A673 (cell line): Measurements from ENCODE around the gene MYEOV. TPM values are rescaled to one million over a fixed set of nuclear protein-coding genes. Genes with fewer than 3 reads are reported as not detected.

Source experiments
- BruUV-seq: library from RNA; stranded (reverse); fragments of 400-500 nt; replicated peaks from 2 replicates; lab custom pipeline; 2021; lab: Mats Ljungman, UMichigan
- CTCF ChIA-PET: fragments of 300-600 bp; sonication (Branson Sonifier 250); formaldehyde crosslinking; loops from one replicate; lab custom pipeline; 2022; ENCODE audit warnings: antibody characterized with exemption; lab: Charles Lee
- POLR2A ChIA-PET: fragments of 300-600 bp; sonication (Branson Sonifier 250); formaldehyde crosslinking; loops from one replicate; lab custom pipeline; 2022; ENCODE audit warnings: antibody characterized with exemption; ENCODE audit not compliant: low non-redundant PET; lab: Charles Lee
- DNase-seq: peaks from one replicate; pipeline ENCODE4 v3.0.0-alpha.2; 2015; ENCODE audit warnings: low spot score
- H3K27ac ChIP-seq: fragments of 200-600 bp; sonication (generic); 2 replicates; pipeline ENCODE4 v1.5.1; 2016; ENCODE audit warnings: mixed run types, low read depth, mild to moderate bottlenecking, mixed read lengths, antibody characterized with exemption, low read length; ENCODE audit not compliant: poor library complexity, severe bottlenecking
- H3K27me3 ChIP-seq: fragments of 200-600 bp; sonication (generic); replicated peaks from 2 replicates; pipeline ENCODE4 v1.6.1; 2017; ENCODE audit warnings: mixed run types, low read depth, mild to moderate bottlenecking, mixed read lengths, antibody characterized with exemption, low read length; ENCODE audit not compliant: insufficient read depth, poor library complexity
- H3K36me3 ChIP-seq: fragments of 200-600 bp; sonication (generic); 2 replicates; pipeline ENCODE4 v1.6.1; 2016; ENCODE audit warnings: mixed run types, mild to moderate bottlenecking, mixed read lengths, antibody characterized with exemption, low read length; ENCODE audit not compliant: insufficient read depth, poor library complexity, severe bottlenecking
- H3K4me1 ChIP-seq: fragments of 200-600 bp; sonication (generic); 2 replicates; pipeline ENCODE4 v1.6.1; 2017; ENCODE audit warnings: mixed run types, mild to moderate bottlenecking, mixed read lengths, antibody characterized with exemption, low read length; ENCODE audit not compliant: insufficient read depth, poor library complexity, severe bottlenecking
- H3K4me3 ChIP-seq: fragments of 200-600 bp; sonication (generic); 2 replicates; pipeline ENCODE4 v1.5.1; 2016; ENCODE audit warnings: low read depth, mixed run types, mild to moderate bottlenecking, mixed read lengths, low read length; ENCODE audit not compliant: poor library complexity, severe bottlenecking
- H3K9me3 ChIP-seq: fragments of 200-600 bp; sonication (generic); 2 replicates; pipeline ENCODE4 v1.6.1; 2016; ENCODE audit warnings: mixed run types, low read depth, mild to moderate bottlenecking, mixed read lengths, antibody characterized with exemption, low read length; ENCODE audit not compliant: poor library complexity, severe bottlenecking
- EZH2 ChIP-seq: fragments of 200-600 bp; sonication (generic); IDR thresholded peaks from 2 replicates; pipeline ENCODE4 v1.6.1; 2017; ENCODE audit warnings: borderline replicate concordance, low read depth, mild to moderate bottlenecking, mixed read lengths, antibody characterized with exemption, low read length; ENCODE audit not compliant: poor library complexity, severe bottlenecking
- intact Hi-C: fragments of 100-400 bp; cut with micrococcal nuclease; formaldehyde crosslinking; loops from one replicate; pipeline ENCODE4 v1.10.0; 2022; ENCODE audit not compliant: unreplicated experiment
- total RNA-seq: library from RNA; stranded (reverse); gene quantifications from 2 replicates; pipeline ENCODE4 v1.2.3, GENCODE V29; 2021
- TF ChIP-seq, protein P1 (sequence below): fragments of 300-800, 200-600 bp; sonication (generic); conservative IDR thresholded peaks from 2 replicates; pipeline ENCODE4 v1.5.1; 2017; ENCODE audit warnings: low read depth, mild to moderate bottlenecking, antibody characterized with exemption, low read length, moderate library complexity, mixed read lengths

The MYEOV gene
- total RNA-seq, 1 experiment from 2014 or later: 174 TPM

DNA sequence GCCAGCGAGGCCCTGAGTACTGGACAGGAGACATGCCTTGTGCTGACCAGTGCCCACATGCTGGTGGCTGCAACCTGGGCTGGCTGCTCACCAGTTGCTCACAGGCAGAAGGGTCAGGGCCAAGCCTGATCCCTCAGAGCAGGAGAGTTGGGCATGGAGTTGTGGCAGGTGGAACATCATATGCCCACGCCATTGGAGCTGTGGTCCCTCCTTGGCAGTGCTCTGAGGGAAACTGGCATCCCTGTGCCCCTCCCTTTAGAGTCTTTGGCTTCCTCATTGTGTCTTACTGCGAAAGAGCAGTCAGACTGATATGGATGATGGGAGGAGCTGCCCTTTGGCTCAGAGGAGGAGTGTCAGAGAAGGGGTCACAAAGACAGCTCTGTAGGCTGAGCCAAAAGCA lies 3.1 kb upstream of the MYEOV start:
- no TSS peak for BruUV-seq
- Histone ChIP-seq H3K9me3 (no peaks in the 10 kb centered on the region), H3K27me3 (no peaks in the 10 kb centered on the region), H3K27ac (no peak overlapping the region), H3K4me1 (peaks cover 15% of the 10 kb centered on the region), H3K4me3 (no peak overlapping the region), H3K36me3 (peaks cover 7% of the 10 kb centered on the region)
- TF ChIP-seq EZH2: no peak
- TF ChIP-seq, protein P1, sequence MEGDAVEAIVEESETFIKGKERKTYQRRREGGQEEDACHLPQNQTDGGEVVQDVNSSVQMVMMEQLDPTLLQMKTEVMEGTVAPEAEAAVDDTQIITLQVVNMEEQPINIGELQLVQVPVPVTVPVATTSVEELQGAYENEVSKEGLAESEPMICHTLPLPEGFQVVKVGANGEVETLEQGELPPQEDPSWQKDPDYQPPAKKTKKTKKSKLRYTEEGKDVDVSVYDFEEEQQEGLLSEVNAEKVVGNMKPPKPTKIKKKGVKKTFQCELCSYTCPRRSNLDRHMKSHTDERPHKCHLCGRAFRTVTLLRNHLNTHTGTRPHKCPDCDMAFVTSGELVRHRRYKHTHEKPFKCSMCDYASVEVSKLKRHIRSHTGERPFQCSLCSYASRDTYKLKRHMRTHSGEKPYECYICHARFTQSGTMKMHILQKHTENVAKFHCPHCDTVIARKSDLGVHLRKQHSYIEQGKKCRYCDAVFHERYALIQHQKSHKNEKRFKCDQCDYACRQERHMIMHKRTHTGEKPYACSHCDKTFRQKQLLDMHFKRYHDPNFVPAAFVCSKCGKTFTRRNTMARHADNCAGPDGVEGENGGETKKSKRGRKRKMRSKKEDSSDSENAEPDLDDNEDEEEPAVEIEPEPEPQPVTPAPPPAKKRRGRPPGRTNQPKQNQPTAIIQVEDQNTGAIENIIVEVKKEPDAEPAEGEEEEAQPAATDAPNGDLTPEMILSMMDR: no peak
- CTCF ChIA-PET: no interaction called here
- no peak for DNase-seq
- POLR2A ChIA-PET: no interaction called here
- intact Hi-C loops: no loop called here

GRCh38 chr11:69291459-69292110 lies 2.4 kb upstream of the MYEOV start:
- no peaks in the 10 kb centered on the region for H3K9me3 ChIP-seq
- H3K36me3 ChIP-seq: peaks cover 14% of the 10 kb centered on the region
- H3K4me3 ChIP-seq: no peak overlapping the region
- H3K27ac ChIP-seq: no peak overlapping the region
- TF ChIP-seq EZH2: no peak
- TF ChIP-seq, protein P1: no peak
- no peak for DNase-seq
- BruUV-seq: no TSS peak
- intact Hi-C loops: no loop called here
- ChIA-PET POLR2A (no interaction called here), CTCF (interaction anchor here (1.1 to 1.2 kb wide), 2 partner anchors 160 to 352 kb away, joined by 3 to 7 read pairs; no protein-coding TSS in a partner anchor)
- H3K27me3 ChIP-seq: no peaks in the 10 kb centered on the region
- peaks cover 18% of the 10 kb centered on the region for H3K4me1 ChIP-seq

DNA sequence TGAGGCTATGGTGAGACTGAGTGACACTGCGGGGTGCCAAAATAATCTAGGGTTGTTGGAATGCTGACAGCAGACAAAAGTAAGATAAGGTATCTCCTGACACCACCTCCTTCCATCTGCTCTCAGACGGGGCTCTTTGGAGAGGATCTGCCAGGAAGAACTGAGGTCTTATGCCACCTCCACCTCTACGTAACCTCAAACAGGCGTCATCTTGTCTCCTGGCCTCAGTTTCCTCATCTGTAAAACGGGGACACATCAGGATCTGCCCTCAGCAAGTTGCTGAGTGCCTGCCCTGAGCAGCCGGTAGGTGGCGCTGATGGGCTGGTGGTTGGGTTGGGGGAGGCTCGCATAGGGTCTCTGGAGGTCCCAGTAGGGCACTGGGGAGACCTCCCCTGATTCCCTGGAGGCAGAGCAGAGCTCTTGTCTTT lies 1.7 kb upstream of the MYEOV start:
- no peaks in the 10 kb centered on the region for H3K27me3 ChIP-seq
- DNase-seq: peak; percentile 82
- ChIA-PET CTCF (interaction anchor here (0.6 to 1.2 kb wide), 9 partner anchors 11 to 1020 kb away, joined by 3 to 11 read pairs (median 3); no protein-coding TSS in a partner anchor), POLR2A (no interaction called here)
- intact Hi-C loops: no loop called here
- H3K4me1 ChIP-seq: peaks cover 25% of the 10 kb centered on the region
- no peaks in the 10 kb centered on the region for H3K9me3 ChIP-seq
- peak overlapping the region; percentile 66 for H3K27ac ChIP-seq
- TF ChIP-seq, protein P1: peak; percentile 99
- TF ChIP-seq EZH2: no peak
- no TSS peak for BruUV-seq
- H3K36me3 ChIP-seq: peaks cover 18% of the 10 kb centered on the region
- H3K4me3 ChIP-seq: no peak overlapping the region
